Endothelial cell of umbilical vein (primary cell): ENCODE measurements around the gene NPB. TPM values are rescaled to one million over a fixed set of nuclear protein-coding genes. Genes with fewer than 3 reads are reported as not detected.

Source experiments
- BruUV-seq: library from RNA; stranded (reverse); fragments of 400-500 nt; replicated peaks from 2 replicates; lab custom pipeline; 2021; lab: Mats Ljungman, UMichigan
- CTCF ChIA-PET: fragments of 300-600, 350-600 bp; sonication (Branson Sonifier 250); formaldehyde crosslinking; loops from one replicate; lab custom pipeline; 2021; ENCODE audit warnings: antibody characterized with exemption, inconsistent platforms; lab: Charles Lee
- POLR2A ChIA-PET: fragments of 300-600, 350-600 bp; sonication (Branson Sonifier 250); formaldehyde crosslinking; loops from one replicate; lab custom pipeline; 2021; ENCODE audit warnings: antibody characterized with exemption, inconsistent platforms; lab: Charles Lee
- DNase-seq: peaks from one replicate; pipeline ENCODE4 v3.0.0-alpha.2; 2011; ENCODE audit warnings: low read depth, low spot score
- FAIRE-seq: peaks from 2 replicates; lab custom pipeline; 2011; peaks lifted over from hg19 to GRCh38; lab: Jason Lieb, UNC
- H2AFZ ChIP-seq: 2 replicates; pipeline ENCODE4 v1.6.0; 2012; ENCODE audit warnings: low read depth, low read length, control low read depth, inconsistent platforms
- H3K27ac ChIP-seq: 2 replicates; pipeline ENCODE4 v1.5.1; 2011; ENCODE audit warnings: low read depth, mild to moderate bottlenecking, control low read depth, low read length, moderate library complexity; ENCODE audit not compliant: insufficient read depth
- H3K27me3 ChIP-seq, 2 experiments: 2 replicates each; pipeline versions ENCODE4 v1.6.0 to v1.6.1; 2011; ENCODE audit warnings: low read length in 2 of 2, mixed read lengths in 1 of 2; ENCODE audit not compliant: control insufficient read depth in 2 of 2, insufficient read depth in 2 of 2
- H3K36me3 ChIP-seq, 2 experiments: 2 replicates in 1 of 2; 3 replicates in 1 of 2; pipeline ENCODE4 v1.5.1; 2011; ENCODE audit warnings: low read length in 2 of 2, mild to moderate bottlenecking in 1 of 2, moderate library complexity in 1 of 2; ENCODE audit not compliant: control insufficient read depth in 2 of 2, insufficient read depth in 2 of 2; ENCODE audit errors: extremely low read depth in 1 of 2
- H3K4me1 ChIP-seq: 3 replicates; pipeline ENCODE4 v1.5.1; 2011; ENCODE audit warnings: mild to moderate bottlenecking, low read length; ENCODE audit not compliant: control insufficient read depth, insufficient read depth; ENCODE audit errors: extremely low read depth
- H3K4me2 ChIP-seq: 2 replicates; pipeline ENCODE4 v1.6.1; 2011; ENCODE audit warnings: low read length, control low read depth, mixed read lengths; ENCODE audit not compliant: insufficient read depth
- H3K4me3 ChIP-seq, 3 experiments: fragments of 200-600 bp in 1 of 3; sonication (generic), shearing (Covaris generic) in 1 of 3; replicated peaks in 1 of 3; 2 replicates each; pipeline ENCODE4 v1.5.1; 2011 to 2016; ENCODE audit warnings: control low read depth in 3 of 3, low read length in 3 of 3, mild to moderate bottlenecking in 2 of 3, inconsistent platforms in 1 of 3, low read depth in 1 of 3, moderate library complexity in 1 of 3; ENCODE audit not compliant: insufficient read depth in 1 of 3
- H3K79me2 ChIP-seq: 2 replicates; pipeline ENCODE4 v1.6.0; 2012; ENCODE audit warnings: low read length, inconsistent platforms; ENCODE audit not compliant: control insufficient read depth, insufficient read depth
- H3K9ac ChIP-seq: replicated peaks from 2 replicates; pipeline ENCODE3; 2011; ENCODE audit warnings: low read length, control low read depth; ENCODE audit not compliant: insufficient read depth; ENCODE audit errors: extremely low read depth
- H3K9me1 ChIP-seq: replicated peaks from 3 replicates; pipeline ENCODE4 v1.6.0; 2011; ENCODE audit warnings: mild to moderate bottlenecking, low read length; ENCODE audit not compliant: control insufficient read depth, insufficient read depth; ENCODE audit errors: extremely low read depth
- H3K9me3 ChIP-seq: replicated peaks from 2 replicates; pipeline ENCODE4 v1.5.1; 2012; ENCODE audit warnings: low read length, inconsistent platforms; ENCODE audit not compliant: control insufficient read depth, insufficient read depth
- H4K20me1 ChIP-seq: replicated peaks from 2 replicates; pipeline ENCODE3; 2011; ENCODE audit warnings: mild to moderate bottlenecking, low read length; ENCODE audit not compliant: control insufficient read depth, insufficient read depth; ENCODE audit errors: extremely low read depth
- FOS ChIP-seq: IDR thresholded peaks from 2 replicates; pipeline ENCODE4 v1.6.1; 2011; ENCODE audit warnings: mild to moderate bottlenecking, low read length, moderate library complexity, borderline replicate concordance; ENCODE audit not compliant: insufficient read depth
- GATA2 ChIP-seq: IDR thresholded peaks from 2 replicates; pipeline ENCODE4 v1.7.0; 2011; ENCODE audit warnings: low read depth, mild to moderate bottlenecking, moderate library complexity, mixed read lengths, low read length; ENCODE audit not compliant: insufficient read length, insufficient read depth
- JUN ChIP-seq: IDR thresholded peaks from 2 replicates; pipeline ENCODE4 v1.6.1; 2011; ENCODE audit warnings: borderline replicate concordance, low read depth; ENCODE audit not compliant: insufficient read length, insufficient read depth
- MYC ChIP-seq: IDR thresholded peaks from one replicate; pipeline ENCODE4 v1.6.1; 2011; ENCODE audit warnings: mild to moderate bottlenecking, low read depth, low read length
- POLR2A ChIP-seq: IDR thresholded peaks from 2 replicates; pipeline ENCODE4 v1.6.1; 2012; ENCODE audit warnings: low read depth, mild to moderate bottlenecking, control low read depth, low read length
- POLR2AphosphoS5 ChIP-seq: IDR thresholded peaks from 2 replicates; pipeline ENCODE4 v1.6.1; 2012; ENCODE audit warnings: low read depth, mild to moderate bottlenecking, control low read depth, low read length, moderate library complexity; ENCODE audit not compliant: insufficient read depth
- dilution Hi-C: fragments of 300-500 bp; cut with MboI; formaldehyde crosslinking; loops from one replicate; pipeline ENCODE4 v1.15.0; 2019; ENCODE audit warnings: low sequenced_read_pairs; ENCODE audit not compliant: extremely low pct_ligation_motif_present
- intact Hi-C: fragments of 100-400 bp; cut with micrococcal nuclease; formaldehyde crosslinking; loops from one replicate; pipeline ENCODE4 v1.10.0; 2022
- polyA plus RNA-seq, 4 experiments: library from polyadenylated mRNA; depleted of rRNA in 3 of 4; stranded (reverse) in 3 of 4; unstranded in 1 of 4; fragments of >200 nt; gene quantifications; 2 replicates each; pipeline versions ENCODE4 v1.2.1 to v1.2.3, GENCODE V29; 2011 to 2012; ENCODE audit warnings: missing spikeins in 1 of 4
- total RNA-seq: library from RNA; stranded (reverse); gene quantifications from 2 replicates; pipeline ENCODE4 v1.2.3, GENCODE V29; 2021
- TF ChIP-seq, protein P1 (sequence below): IDR thresholded peaks from 2 replicates; pipeline ENCODE4 v1.6.1; 2011; ENCODE audit not compliant: insufficient read depth, insufficient read length

The NPB gene
- total and polyA plus RNA-seq, 2 donors (not counting 3 experiments of a cell fraction or from before 2014, with no cell fraction given), result 0.33 to 0.42 TPM

DNA sequence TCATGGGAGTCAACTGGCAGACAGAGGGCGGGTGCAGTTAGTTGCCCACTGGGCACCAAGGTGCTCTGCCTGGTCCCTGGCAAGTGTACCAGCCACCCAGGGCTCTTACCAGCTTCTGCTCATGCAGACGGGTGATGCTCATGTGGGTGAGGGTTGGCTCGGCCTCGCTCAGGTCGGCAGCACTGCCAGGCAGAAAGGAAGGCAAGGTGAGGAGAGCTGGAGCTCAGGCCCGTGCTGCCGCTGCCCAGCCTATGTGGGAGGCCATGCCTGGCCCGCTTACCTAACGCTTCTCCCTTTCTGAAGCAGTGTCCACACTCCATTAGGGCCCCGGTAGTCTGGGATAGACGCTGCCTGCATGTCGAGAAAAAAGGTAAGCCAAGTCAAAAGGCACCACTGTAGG is 13.3 kb downstream of the NPB start:
- H3K79me2 ChIP-seq, result peaks cover 16% of the 10 kb centered on the region
- no peak overlapping the region for H3K4me3 ChIP-seq
- H3K9ac ChIP-seq, result no peak overlapping the region
- BruUV-seq, result no TSS peak
- H4K20me1 ChIP-seq, result no peaks in the 10 kb centered on the region
- no peaks in the 10 kb centered on the region for H3K9me3 ChIP-seq
- dilution Hi-C loops, result no loop called here
- H2AFZ ChIP-seq, result no peak overlapping the region
- H3K4me2 ChIP-seq, result no peak overlapping the region
- TF ChIP-seq, protein P1, sequence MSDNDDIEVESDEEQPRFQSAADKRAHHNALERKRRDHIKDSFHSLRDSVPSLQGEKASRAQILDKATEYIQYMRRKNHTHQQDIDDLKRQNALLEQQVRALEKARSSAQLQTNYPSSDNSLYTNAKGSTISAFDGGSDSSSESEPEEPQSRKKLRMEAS, result no peak
- TF ChIP-seq MYC (no peak), JUN (no peak), FOS (no peak), GATA2 (no peak)
- ChIA-PET POLR2A (no interaction called here), CTCF (no interaction called here)
- DNase-seq (no peak), FAIRE-seq (no peak)
- H3K27me3 ChIP-seq, result no peaks in the 10 kb centered on the region
- peaks cover 7 to 33% of the 10 kb centered on the region in 2 experiments for H3K36me3 ChIP-seq
- H3K4me1 ChIP-seq, result peaks cover 9% of the 10 kb centered on the region
- no peaks in the 10 kb centered on the region for H3K9me1 ChIP-seq
- intact Hi-C loops, result no loop called here
- H3K27ac ChIP-seq, result no peak overlapping the region

DNA sequence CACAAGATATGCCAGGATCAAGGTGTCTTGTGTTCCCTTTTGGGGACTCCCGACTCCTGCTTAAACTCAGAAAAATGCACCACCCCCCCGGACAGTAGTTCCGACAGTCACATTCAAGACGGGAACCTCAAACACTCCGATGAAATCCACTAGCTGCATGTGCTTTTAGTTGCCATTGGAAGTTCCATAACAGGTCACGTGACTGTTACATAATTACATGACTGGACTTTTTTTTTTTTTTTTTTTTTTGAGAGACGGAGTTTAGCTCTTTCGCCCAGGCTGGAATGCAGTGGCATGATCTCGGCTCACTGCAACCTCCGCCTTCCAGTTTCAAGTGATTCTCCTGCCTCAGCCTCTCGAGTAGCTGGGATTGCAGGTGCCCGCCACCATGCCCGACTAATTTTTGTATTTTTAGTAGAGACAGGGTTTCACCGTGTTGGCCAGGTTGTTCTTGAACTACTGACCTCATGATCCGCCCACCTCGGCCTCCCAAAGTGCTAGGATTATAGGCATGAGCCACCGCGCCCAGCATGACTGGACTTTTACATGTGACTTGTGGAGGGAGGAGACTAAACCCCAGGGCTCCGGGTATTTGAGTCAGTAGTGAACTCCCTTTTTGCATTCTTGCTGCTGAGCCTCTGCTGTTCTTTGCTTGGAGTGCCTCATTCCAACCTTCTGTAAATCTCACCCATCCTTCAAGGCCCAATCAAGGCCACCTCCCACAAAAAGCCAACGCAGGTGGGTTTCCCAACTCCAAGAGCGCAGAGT is 14.4 kb downstream of the NPB start:
- no peak overlapping the region for H2AFZ ChIP-seq
- no peaks in the 10 kb centered on the region for H3K9me1 ChIP-seq
- no peak overlapping the region for H3K27ac ChIP-seq
- POLR2A ChIA-PET, result interaction anchor here (0.7 kb wide), 1 partner anchor 12 kb away, joined by 8 read pairs; no protein-coding TSS in a partner anchor
- H3K4me2 ChIP-seq, result peak overlapping the region; percentile 74
- TF ChIP-seq POLR2AphosphoS5, result no peak
- no peak for TF ChIP-seq GATA2
- TF ChIP-seq FOS, result no peak
- TF ChIP-seq POLR2A, result no peak
- no peak for TF ChIP-seq JUN
- no TSS peak for BruUV-seq
- no peaks in the 10 kb centered on the region for H3K27me3 ChIP-seq
- peaks cover 7% of the 10 kb centered on the region for H3K4me1 ChIP-seq
- no peak overlapping the region for H3K9ac ChIP-seq
- DNase-seq (no peak), FAIRE-seq (no peak)
- H3K36me3 ChIP-seq, result peaks cover 7 to 42% of the 10 kb centered on the region in 2 experiments
- CTCF ChIA-PET, result interaction anchor here (1.1 kb wide), 2 partner anchors 10 to 12 kb away, joined by 4 to 6 read pairs; no protein-coding TSS in a partner anchor
- no peaks in the 10 kb centered on the region for H4K20me1 ChIP-seq
- intact Hi-C loops (no loop called here), dilution Hi-C loops (no loop called here)
- peak overlapping the region in 1 of 3 experiments; percentile 55 for H3K4me3 ChIP-seq
- no peaks in the 10 kb centered on the region for H3K9me3 ChIP-seq
- peaks cover 26% of the 10 kb centered on the region for H3K79me2 ChIP-seq
